Dermis microvascular lymphatic vessel endothelial cell (primary cell): ENCODE measurements around the gene ZMYND8. TPM values are rescaled to one million over a fixed set of nuclear protein-coding genes. Genes with fewer than 3 reads are reported as not detected.
A peak's percentile ranks its signal among the peaks of the same experiment; 100 is the strongest.
"Not testable (repeated sequence)": the region's sequence is repeated elsewhere in the genome, so short reads cannot be mapped to it uniquely, and the experiment has no call there.

ENCODE experiments used
- DNase-seq, 2 donors: peaks; one replicate each; pipeline versions ENCODE4 v3.0.0 to v3.0.0-alpha.2; 2010; ENCODE audit warnings: low read depth in 2 of 2
- total RNA-seq: library from RNA; depleted of rRNA; stranded (reverse); fragments of >200 nt; gene quantifications from 2 replicates; pipeline ENCODE4 v1.2.1, GENCODE V29; 2014

Gene ZMYND8
- total RNA-seq, 1 donor from 2014 or later, result 24.9 TPM

DNA sequence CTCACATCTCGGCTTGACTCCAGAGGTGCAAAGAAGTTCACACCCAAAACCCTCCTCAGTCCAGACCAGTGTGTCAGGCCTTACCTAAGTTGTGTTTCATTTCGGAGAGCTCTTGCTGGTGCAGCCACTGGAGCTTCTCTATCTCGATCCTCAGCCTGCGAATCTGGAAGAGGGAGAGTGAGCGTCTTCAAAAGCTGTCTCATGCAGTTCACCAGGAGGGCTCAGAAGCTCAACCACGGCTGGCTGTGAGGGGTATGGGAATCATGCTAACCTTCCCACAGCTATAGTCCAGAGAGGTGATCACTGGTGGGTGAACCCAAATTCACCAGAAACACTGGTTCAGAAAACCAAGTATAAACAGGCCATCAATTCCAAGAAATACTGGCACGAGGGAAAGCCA lies 129.4 kb downstream of the ZMYND8 start:
- no peak for DNase-seq

DNA sequence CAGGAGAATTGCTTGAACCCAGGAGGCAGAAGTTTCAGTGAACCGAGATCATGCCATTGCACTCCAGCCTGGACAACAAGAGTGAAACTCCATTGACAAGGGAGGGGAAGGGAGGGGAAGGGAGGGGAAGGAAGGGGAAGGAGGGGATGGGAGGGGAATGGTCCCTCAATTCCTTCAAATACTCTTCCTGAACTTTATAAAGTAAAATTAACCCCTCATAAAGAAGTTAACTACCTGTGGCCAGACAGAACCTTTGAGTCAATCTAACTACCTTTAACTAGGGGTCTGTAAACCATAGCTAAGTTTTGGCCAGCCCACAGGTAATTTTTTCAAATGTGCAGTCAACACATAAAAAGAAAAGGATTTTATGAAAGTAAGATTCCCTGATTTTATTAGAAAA lies 131.0 kb downstream of the ZMYND8 start:
- no peak for DNase-seq

DNA sequence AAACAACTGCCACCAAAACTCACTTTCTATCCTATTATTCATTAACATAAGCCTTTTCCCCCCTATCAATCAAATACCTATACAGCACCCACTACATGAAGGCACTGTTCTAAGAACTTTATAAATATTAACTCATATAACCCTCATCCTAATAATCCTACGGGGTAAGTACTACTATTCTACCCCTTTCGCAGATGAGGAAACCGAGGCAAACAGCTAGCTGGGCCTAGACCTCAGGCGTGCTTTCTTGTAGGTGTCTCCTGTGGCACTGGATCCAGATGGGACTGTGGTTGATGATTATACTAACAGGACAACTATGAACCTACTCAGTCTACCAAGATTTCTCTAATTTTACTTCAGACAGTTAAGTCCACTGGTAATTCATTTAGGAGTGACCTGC lies 131.6 kb downstream of the ZMYND8 start:
- no peak for DNase-seq

DNA sequence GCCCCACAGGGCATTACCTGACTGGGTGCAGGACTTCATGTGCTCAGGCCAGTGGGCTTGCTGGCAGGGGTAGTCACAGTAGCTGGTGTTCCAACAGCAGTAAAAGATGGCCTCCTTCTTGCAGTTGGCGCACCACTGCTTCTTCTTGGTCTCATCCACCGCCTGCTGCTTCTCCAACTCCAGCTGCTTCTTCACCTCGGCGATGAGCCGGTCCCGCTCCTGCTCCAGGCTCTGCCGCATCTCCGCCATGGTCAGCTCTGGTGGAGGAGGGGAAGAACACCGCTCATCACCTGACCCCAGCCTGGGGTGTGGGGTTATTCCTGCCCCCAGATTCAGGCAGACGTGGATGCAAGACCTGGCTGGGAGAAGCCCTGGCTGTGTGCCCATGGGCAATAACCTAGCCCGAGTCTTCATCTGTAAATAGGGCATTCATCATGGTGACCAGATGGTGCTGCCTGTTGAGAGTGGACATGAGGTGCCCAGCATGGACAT lies 132.2 kb downstream of the ZMYND8 start:
- DNase-seq, result no peak

DNA sequence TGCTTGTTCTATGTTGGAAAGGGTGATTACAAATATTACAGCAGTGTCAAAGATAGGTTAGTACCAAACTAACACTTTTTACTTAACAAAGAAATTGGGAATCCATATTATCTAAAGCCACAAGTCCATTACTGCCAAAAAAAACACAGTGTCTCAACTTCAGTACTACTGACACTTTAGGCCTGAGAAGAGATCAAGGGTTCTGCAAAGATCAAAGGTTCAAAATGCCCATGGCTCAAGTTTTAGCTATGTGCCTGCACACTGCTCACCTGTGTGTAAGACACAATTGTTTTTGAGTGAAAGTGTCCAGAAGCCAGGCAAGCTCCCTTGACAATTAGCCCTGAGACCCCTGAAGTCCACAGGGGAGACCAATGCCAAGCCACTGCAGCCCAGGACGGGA lies 132.6 kb downstream of the ZMYND8 start:
- DNase-seq, result no peak

DNA sequence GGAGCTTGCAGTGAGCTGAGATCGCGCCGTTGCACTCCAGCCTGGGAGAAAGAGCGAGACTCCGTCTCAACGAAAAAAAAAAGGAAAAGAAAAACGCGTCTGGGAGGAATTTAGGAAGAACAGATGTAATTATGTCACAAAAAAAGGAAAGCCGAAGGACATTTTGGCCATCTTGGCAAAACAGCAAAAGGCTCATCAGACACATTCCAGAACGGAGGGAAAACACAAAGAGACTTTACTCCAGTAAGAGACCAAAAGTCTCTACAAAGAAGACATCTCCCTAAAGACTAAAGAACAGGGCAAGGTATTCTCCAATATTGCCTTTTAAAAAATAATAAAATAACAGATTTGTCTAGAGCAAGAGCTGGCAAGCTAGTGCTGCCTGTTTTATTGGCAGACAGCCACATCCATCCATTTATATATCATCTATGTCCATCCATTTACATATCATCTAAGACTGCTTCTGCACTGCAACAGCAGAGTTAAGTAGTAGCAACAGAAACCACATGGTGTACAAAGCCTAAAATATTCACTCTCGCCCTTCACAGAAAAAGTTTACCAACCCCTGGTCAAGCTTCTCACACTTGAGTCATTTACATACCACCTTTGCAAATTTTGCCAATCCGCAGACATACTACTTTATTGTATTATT lies 133.9 kb downstream of the ZMYND8 start:
- DNase-seq, result no peak

DNA sequence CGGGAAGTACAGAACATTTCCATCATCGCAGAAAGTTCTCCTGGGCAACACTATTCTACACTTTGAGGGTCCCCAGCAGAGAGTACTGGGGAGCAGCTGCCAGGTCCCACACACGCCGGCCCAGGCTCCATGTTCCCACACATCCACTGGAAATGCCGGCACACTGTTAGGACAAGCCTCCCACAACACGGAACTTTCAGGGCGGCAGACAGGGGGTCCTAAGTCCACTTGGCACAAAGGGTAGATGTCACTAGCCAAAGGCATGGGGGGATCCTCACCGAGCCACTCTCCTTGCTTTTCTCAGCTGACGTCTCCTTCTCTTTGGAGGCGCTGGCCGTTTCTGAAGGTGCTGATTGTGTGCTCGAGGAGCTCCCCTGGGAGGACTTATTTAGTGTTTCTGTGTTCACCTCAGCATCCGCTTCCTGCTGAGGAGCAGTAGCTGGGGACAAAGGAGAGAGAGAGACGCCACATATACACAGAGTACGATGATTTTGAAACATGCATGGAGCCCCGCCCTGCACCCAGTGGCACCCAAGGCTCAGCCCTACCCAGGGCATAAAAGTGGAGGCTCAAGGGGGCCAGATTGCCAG lies 135.4 kb downstream of the ZMYND8 start:
- DNase-seq, result no peak

DNA sequence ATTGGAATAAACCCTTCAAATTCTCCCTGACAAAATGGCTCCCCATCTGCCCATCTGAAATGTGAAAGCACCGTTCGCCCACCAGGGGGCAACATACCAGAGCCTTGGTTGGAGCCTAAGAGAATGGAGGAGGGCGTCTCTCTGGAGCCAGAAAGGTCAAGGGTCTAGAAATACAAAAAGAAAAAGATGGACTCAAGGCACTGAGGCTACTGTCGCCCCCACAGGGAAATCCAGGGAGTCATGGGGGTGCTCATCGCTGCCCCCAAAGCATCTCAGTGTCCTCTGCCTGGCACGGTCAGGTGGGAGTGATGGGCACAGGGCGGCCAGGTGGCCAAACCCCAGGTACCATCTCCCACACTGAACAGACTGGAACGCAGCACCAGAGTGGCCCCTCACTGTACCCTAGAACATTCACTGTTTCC lies 136.3 kb downstream of the ZMYND8 start:
- peak; percentile 11 to 45 for DNase-seq

DNA sequence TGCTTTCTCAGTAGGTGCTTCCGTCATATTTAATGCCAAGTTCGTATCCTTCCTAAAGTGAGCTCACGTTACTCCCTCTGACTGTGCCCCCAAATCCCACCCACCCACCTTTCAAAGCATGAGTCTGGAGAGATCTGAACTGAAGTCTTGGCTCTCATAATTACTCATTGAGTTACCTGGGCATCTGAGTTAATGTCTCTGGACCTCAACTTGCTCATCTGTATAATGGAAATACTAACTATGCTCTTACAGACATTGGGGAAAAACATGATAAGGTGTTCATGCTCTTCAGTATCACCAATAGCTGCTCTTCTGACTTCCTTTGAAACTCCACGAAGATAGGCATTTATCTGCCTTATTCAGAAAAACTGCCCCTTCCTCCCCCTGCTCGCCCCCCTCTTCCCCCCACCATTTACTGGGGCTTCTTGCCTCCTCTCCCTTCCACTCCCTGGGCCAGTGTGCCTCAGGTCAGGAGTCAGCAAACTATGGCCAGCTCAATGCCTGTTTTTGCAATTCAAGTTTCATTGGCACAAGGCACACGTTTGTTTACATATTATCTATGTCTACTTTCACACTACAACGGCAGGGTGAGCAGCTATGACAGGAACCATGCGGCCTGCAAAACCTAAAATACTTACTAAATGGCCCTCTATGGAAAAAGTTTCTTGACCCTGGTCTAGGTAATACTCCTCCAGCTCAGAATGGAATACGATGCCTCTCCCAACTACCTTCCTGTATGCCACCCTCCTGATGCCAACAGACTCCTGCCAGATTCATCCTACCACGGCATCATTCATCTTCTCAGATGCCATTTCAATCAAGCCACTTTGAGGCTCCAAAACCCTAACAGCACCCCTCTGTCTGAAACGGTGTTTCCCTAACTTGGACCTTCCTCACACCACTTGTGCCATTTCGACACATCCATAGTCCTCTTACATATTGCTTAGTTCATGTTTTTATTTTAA lies 138.7 kb downstream of the ZMYND8 start:
- no peak for DNase-seq

DNA sequence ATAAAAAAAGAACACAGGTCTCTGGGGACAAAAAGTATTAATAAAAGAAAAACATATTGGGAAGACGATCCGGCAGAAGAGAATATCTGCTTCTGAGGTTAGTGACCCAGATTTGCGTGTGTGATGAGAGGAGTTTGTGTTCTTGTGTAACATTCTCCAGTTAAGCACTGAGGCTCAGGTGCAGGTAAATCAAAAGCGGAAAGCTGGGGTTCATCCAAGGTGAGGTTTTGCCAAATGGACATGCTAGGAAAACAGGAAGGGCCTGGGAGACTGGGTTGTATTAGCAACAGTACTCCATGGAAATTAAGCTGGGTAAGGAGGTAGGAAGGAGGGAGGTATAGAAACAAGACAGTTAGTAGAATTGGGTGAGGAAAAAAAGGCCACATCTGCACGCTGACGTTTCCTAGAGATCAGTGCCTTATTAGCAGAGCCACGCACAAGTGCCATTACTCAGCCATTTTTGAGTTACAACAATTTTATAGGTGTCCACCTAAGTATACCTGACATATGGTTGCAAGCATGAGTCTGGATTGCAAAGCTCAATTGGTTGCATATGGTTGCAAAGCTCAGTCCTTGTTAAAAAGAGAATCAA lies 139.6 kb downstream of the ZMYND8 start:
- no peak for DNase-seq

DNA sequence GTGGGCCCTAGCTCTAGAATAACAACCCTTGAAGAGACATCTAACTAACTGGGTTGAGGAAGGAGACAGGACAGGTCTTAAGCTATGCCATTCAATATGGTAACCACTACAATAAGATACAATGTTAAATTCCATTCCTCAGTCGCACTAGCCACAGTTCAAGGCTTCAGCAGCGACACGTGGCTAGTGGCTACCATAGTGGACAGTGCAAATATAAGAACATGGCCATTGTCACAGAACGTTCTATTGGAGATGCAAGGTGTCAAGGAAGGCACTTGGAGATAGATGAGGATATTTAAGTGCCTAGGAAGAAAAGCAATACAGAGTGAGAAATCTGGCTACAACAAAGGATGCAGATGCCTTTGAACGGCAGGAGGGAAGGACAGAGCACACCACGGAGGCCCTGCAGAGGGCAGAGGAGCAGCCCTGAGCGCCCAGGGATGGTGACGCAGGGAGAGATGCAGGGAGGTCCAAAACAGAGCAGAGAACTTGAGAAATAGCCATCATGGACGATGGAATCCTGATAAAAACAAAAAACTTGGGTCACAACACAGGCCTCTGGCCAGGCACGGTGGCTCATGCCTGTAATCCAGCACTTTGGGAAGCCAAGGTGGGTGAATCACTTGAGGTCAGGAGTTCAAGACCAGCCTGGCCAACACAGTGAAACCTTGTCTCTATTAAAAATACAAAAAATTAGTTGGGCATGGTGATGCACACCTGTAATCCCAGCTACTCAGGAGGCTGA lies 140.7 kb downstream of the ZMYND8 start:
- no peak for DNase-seq

DNA sequence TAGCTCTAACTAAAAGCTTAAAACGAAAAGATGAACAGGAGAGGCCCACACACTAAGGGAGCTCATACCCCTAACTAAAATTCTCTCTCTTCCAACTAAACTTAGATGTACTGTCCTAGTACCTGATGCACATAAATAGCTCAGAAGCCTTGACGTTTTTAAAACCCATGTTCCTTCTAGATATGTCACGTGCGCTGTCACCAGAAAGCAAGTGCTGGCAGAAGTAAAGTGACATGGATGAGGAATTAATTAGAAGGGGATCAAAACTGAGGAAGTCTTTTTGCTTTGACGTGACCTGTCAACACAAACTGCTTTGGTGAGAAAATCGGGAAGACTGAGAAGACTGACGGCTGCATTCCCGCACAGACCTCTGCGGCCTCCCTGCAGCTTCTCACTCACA lies 142.5 kb downstream of the ZMYND8 start:
- DNase-seq, result no peak

DNA sequence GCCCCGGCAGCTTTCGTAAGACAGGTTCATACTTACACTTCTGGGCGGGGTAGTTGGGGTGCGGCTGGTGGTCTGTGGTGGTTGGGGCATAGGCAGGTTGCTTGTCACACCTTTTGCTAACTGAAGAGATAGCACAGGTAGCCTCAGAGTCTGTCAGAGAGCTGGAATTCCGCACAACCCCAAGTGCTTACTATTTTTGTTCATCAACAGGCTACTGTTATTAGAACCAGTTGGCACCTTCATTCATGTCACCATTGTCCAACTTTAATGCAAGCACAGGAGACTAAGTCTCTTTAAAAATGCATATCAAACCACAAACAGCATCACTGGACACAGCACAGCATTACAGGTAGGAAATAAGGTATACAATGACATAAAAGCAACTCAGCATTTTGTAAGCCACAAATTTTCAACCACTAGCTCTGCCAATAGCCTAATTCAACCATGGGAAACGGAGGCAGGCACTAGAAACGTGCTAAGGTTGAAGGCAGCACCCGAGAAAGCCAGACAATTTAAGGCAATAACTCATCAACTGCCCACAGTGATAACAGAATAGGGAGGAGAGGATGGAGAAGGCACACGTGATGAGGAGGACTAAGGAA lies 143.8 kb downstream of the ZMYND8 start:
- DNase-seq, result no peak

DNA sequence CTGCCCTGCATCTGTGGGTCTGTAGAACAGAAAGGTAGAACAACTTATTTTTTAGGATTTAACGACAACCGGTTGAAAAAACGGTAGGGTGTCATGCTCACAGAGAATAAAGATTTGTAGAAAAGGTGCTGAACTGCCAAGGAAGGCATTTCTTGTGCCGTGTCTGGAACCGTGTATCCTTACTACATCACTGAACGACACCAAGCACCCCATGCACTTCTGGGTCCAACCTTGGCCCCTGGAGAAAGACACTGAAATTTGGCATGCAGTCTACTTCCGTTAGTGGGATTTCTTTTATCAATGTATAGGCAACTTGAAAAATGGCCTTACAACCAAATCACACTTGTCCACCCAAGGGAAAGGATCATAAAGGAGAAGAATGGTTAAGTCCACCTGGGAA lies 145.5 kb downstream of the ZMYND8 start:
- DNase-seq, result no peak

DNA sequence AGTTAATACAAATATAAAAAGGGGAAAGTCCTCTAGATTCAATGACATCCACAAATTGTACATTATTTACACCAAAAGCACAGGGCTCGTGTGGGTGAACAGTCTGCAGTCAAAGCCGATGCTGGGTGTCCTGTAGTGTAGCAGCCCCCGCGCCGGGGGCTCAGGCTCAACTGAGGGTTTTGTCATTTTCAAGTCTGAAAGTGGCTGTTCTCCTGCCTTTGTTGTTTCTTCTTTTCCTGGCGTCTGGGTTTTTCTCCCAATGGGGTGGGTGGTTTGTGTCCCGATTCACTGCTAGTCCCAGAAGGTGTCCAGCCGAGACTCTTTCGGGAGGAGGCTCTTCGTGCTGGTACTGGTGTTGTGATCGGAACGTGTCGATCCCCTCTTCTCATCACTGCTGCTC lies 146.0 kb downstream of the ZMYND8 start:
- no peak for DNase-seq

DNA sequence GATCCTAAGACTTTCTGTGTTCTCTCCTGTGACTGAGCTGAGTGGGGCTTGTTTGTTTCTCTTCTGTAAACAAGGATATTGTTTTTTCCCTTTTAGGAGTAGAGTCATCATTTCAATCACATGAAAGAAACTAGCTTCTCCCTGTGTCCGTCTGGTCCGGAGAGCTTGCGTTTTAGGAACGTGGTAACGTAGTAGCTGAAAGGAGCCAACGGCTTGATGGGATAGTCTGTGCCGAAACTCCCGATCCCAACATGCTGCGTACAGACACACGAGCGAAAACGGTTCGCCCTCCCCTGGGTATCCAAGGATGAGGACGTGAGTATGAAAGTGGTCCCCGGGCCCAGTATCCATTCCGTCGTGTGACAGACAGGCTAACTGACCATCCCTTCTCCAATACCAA lies 146.5 kb downstream of the ZMYND8 start:
- no peak for DNase-seq

DNA sequence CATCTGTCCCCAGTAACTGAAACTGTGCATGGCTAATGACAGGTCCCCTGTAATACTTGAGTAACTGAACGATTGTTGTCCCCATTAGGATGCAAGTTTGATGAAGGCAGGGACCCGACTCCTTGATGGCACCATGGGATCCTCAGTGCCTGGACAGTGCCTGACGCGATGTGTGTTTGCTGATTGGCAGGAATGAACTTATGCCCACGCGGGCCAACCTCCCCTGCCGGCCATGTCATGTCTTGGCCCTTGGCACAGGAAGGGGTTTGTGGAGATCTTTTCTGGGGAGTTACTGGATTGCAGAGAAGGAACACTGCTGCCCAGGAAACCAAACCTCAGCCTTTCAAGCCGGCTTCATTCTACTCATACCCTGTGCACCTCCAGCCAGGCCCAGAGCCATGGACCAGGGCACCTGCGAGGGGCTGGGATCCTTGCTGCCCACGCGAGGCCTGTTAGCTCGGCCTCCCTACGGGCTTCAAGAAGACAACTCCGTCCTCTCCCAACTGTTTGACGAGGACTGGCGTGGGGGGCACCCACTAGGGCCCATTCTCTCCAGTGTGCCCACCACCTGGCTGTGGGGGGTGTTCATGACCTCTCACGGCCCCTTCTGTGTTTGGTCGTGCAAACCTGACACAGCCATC lies 147.8 kb downstream of the ZMYND8 start:
- DNase-seq, result no peak

DNA sequence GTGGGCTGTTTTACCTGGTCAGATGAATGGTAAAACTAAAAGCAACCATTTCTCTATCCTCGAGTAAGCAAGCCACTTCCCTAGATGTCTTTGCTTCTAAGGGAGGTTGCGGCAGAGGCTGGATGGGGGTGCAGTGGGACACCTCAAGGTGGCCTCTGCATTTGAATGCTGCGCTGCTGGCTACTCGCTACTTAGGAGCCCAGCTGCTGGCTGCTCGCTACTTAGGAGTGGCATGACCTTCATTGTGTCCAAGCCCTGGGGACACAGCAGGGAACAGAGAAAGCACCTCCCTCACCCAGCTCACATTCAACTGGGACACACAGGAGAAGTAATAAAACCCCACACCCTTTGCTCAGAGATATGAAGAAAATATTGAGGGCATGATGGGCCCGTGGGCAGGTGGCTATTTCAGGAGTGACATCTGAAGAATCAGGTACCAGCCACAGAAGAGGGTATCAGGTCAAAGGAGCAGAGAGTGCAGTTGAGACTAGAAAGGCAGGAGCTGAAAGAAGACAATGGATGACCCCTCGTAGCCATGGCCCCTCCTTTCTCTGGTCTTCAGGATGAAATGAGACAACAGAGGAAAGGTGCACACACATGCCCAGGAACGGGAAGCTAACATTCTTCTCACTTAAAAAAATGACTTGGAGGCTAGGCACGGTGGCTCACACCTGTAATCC lies 149.4 kb downstream of the ZMYND8 start:
- no peak for DNase-seq

DNA sequence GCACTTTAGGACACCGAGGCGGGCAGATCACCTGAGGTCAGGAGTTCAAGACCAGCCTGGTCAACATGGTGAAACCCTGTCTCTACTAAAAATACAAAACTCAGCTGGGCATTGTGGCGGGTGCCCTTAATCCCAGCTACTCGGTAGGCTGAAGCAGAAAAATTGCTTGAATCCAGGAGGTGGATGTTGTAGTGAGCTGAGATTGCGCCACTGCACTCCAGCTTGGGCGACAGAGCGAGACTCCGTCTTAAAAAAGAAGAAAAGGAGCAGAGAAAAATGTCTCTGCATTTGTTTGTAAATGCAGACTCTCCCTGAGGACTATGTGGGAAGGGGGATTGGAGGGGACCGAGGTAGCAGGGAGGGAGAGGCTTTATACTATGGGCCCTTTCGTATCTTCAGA lies 149.9 kb downstream of the ZMYND8 start:
- not testable (repeated sequence) for DNase-seq
